GM18502 (cell line): ENCODE results near the gene MUTYH.

Experiments used
- ATAC-seq: cut with Tn5 transposase; IDR thresholded peaks from one replicate; pipeline ENCODE4 v1.9.1; 2021; ENCODE audit warnings: mild to moderate bottlenecking; ENCODE audit not compliant: unreplicated experiment, poor library complexity

Gene MUTYH

DNA sequence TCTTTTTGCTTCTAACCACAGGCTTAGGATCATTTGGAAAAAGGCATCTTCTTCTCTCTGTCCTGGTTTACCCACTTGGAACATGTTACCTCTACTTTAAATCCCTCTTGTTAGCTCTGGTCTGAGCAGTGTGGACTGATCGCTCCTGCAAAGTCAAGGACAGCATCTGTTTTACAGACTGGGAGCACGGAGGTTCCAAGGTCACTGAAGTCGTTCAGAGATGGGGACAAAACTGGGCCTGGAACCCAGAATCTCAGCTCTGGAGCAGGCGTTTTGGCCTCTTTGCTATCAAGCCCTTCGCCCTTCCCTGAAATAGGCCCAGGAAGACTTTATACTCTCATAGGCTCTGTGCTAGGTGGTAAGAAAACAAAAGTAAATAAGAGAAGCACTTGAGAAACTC lies 11.3 kb upstream of the MUTYH start:
- no peak for ATAC-seq

GRCh38 chr1:45348966-45349677 lies 8.9 kb upstream of the MUTYH start:
- no peak for ATAC-seq

- ATAC-seq = no peak
Measured at GRCh38 chr1:45348609-45348965, 8.3 kb upstream of the MUTYH start.

- no peak for ATAC-seq
Measured at GRCh38 chr1:45348020-45348419, 7.8 kb upstream of the MUTYH start.

GRCh38 chr1:45346473-45346872 lies 6.2 kb upstream of the MUTYH start:
- no peak for ATAC-seq

DNA sequence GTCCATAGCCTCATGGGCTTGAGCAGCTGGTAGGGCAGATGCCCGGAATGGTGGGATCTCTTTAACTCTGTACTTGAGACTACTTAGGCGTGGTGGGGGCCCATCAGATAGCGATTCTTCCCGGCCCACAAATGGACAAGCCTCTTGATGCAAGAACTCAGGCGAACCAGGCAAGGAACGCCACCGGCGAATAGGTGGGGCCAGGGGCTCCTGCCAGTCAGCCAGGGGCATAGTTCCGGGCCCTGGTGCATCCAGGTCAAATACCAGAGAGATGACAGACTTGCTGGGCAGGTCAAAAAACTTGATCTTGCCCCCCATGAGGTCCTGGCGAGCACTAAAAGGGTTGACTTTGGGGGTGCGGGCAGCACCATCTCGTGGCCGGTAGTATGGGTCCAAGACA lies 4.8 kb upstream of the MUTYH start:
- no peak for ATAC-seq

GRCh38 chr1:45344499-45344898 lies 4.3 kb upstream of the MUTYH start:
- ATAC-seq = no peak

DNA sequence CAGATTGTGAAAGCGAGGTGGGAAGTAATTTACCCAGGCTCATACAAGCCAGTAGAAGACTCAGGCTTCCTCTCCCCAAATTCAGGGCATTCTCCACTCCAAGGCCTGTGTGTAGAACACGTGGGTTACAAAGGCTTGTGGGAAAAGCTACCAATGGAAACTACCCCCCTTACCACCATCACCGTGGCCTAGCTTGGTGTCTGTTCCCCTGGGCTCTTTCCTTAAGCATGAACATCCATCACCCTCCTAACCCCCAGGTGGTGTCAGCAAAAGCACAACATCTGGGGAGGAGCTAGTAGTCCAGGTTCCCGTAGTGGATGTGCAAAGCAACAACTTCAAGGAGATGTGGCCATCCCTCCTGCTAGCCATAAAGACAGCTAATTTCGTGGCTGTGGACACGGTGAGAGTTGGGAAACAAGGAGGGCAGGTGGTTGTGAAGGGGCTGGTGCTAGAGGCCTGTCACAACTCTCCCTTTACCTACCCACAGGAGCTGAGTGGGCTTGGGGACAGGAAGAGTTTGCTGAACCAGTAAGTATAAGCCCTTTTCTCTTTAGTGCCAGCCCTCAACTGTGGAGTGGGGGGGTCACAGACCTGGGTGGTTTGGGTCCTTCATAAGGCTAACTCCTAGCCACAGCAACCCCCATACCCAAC lies 701 bp upstream of the MUTYH start:
- ATAC-seq = no peak

GRCh38 chr1:45337630-45338325 lies 2.5 kb downstream of the MUTYH start:
- ATAC-seq = no peak

- ATAC-seq = no peak
Measured at GRCh38 chr1:45335855-45336324, 4.3 kb downstream of the MUTYH start.

DNA sequence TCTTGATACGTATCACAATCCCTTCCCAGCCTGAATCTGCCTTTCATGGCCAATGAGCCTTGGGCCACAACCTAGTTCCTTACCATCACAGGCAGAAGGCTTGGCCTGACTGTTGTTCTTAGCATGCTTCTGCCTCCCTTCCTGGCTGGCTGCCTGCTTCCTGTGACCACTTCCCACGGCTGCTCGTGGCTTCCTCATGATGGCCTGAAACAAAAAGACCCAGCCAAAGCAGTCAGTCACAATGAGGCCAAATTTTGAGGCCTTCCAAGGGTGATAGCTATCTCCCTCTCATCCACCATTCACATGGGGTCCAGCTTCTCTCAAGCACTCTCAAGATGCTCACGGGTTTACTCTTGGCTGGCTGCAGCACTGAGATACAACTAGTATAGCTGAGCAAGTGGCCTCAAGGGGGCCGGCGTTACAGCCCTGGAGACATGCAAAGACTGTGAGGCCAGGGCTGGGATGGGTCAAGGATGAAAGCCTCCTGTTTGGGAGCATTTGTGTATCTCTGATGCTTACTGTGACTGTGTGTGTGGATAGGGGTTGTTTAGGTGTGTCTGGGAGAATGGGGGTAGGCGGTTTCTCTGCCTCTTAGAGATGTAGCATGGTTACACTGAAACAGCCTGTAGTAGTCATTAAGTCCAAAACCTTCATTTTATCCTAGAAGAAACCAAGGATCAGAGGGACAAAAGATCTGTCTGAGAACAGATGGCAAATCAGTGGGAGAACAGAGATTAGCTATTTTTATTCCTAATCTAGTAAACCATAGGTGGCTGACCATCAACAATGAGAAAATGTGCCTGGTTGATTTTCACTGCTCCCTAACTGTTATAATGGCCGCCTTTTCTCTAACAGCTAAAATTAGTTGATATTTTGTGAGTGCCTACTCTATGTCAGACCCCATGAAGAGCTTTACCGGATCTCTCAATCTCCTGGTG lies 5.7 kb downstream of the MUTYH start:
- ATAC-seq = no peak

GRCh38 chr1:45332346-45332720 lies 7.9 kb downstream of the MUTYH start:
- no peak for ATAC-seq

DNA sequence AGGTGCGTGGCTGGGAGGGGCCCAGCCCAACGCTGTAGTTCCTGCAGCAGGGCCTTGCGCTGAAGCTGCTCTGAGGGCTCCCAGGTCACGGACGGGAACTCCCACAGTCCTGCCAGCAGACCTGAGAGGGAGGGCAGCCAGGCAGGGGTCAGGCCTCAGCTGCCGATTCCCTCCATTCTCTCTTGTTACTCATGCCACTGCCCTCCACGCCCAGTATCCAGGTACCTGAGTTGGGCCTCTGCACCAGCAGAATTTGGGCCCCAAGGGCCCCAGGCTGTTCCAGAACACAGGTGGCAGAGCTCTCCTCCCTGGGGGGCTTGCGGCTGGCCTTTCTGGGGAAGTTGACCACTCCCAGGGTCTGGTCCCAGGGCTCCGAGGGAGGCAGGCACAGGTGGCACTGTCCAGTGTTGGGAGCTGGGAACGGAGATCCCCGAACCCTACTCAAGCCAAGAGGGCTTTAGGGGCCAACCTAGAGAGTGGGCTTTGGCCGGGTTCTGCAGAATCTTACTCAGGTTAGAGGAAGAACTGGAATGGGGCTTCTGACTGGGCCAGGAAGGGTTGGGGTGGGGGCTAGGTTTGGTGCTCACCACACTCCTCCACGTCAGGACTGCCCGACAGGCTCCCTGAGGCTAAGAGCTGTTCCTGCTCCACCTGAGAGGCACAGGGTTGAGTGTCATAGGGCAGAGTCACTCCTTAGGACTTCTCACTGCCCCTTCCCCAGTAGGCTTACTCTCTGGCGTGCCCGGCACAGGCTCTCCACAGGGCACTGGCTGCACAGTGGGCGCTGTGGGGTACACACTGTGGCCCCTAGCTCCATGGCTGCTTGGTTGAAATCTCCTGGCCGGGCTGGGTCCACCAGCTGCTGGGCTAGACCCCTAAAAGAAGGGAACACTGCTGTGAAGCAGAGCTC lies 8.5 kb downstream of the MUTYH start:
- no peak for ATAC-seq

- no peak for ATAC-seq
Measured at GRCh38 chr1:45329445-45329844, 10.8 kb downstream of the MUTYH start.

DNA sequence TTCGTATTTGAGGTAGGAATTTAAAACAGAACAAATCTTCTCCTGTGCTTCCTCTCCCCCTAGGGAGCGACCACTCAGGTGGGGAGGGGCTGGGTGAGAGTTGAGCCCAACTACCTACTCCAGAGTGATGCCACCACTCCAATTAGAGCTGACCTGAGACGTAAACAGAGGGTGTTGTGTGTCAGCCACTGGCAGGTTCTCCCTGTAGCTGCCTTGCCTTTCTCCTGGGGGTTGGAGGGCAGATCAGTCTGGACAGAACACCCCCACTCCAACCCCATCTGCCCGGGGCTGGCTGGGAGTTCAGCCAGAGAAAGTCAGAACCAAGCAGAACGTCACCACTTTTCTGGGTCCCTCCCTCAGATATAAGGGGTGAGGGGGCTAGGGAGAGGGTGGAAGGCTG lies 11.6 kb downstream of the MUTYH start:
- ATAC-seq = no peak

DNA sequence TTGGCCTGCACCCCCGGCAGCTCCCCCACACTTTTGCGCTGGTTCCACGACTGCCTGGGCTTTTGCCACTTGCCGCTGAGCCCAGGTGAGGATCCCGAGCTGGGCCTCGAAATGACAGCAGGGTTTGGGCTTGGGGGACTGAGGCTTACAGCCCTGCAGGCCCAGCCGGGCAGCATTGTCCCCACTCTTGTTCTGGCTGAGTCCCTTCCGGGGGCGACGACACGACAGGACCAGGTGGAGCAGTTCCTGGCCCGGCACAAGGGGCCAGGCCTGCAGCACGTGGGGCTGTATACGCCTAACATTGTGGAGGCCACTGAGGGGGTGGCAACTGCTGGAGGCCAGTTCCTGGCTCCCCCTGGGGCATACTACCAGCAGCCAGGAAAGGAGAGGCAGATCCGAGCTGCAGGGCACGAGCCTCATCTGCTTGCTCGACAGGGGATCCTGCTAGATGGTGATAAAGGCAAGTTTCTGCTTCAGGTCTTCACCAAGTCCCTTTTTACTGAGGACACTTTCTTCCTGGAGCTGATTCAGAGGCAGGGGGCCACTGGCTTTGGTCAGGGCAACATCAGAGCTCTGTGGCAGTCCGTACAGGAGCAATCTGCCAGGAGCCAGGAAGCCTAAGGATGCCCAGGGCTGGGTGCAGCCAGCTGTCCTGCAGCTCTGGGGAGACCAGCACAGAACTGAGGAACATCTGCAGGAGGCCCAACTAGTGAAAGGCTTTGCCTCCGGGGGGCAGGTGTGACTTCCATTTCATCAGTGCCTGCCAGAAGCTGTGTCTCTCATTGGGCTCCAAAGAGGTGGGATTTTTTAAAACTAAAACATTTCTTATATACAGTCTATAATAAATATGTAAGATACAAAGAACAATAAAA lies 12.4 kb downstream of the MUTYH start:
- ATAC-seq = no peak

DNA sequence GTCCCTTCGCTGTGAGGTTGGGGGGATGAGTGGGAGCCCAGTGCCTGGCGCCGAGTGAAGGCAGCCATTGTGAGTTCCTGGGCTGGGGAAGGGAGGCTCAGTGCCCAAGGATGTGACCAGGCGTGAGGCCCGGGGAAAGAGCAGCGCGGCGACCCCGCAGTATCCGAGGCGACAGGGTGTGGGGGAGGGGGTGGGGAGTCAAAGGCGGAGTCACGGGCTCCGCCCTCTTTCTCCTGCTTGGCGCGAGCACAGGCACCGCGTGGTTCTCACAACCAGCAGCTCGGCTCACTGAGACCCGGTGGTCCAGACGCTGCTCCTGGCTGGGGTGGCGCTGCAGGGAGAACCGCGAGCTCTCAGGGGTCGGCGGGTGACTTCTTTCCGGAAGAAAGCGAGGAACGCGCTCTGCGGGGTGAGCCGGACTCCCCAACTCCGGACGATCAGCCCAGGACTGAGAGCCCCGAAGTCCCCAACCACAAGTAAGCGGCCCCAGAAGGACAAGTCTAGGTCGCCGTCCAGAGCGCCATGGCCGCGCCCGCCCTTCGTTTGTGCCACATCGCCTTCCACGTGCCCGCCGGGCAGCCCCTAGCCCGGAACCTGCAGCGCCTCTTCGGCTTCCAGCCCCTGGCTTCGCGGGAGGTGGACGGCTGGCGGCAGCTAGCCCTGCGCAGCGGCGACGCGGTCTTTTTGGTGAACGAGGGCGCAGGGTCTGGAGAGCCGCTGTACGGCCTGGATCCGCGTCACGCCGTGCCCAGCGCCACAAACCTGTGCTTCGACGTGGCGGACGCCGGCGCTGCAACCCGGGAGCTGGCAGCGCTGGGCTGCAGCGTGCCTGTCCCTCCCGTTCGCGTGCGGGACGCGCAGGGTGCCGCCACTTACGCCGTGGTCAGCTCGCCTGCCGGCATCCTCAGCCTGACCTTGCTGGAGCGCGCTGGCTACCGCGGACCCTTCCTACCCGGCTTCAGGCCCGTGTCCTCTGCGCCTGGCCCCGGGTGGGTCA lies 13.3 kb downstream of the MUTYH start, which contains the start of gene HPDL:
TSS of gene HPDL (plus strand) at position 269 of the 997 bp plus-strand sequence. CDS start at position 523, 254 bp downstream.
- peak; percentile 55 for ATAC-seq
